NCI-H146 (cell line): Measurements from ENCODE around the gene CORIN.

Source experiments
- DNase-seq: peaks from one replicate; lab custom pipeline; 2025; lab: John Stamatoyannopoulos, UW

CORIN gene

GRCh38 chr4:47642191-47642830 is 195.6 kb downstream of the CORIN start:
- DNase-seq: no peak

DNA sequence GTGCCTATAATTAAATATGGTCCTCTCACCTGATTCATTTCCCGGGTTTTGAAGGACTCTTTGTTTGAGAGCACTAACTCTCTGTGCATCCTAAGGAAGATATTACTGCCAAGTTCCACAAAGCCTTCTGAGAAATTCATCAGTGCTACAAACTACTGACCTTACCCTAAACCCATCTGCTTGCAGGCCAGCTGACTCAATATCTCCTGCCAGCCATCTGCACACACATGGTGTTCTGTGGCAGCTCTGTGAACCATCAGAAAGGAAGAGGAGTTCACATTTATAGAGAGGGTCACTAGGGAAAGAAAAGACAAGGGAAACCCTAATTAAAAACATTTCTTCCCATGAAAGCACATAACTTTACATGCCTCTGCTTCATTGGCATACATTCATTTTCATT is 196.1 kb downstream of the CORIN start:
- no peak for DNase-seq

GRCh38 chr4:47640911-47641310 is 197.0 kb downstream of the CORIN start:
- DNase-seq: no peak

GRCh38 chr4:47639531-47639930 is 198.3 kb downstream of the CORIN start:
- DNase-seq: no peak

GRCh38 chr4:47631161-47631560 is 206.7 kb downstream of the CORIN start:
- DNase-seq: peak; percentile 23

DNA sequence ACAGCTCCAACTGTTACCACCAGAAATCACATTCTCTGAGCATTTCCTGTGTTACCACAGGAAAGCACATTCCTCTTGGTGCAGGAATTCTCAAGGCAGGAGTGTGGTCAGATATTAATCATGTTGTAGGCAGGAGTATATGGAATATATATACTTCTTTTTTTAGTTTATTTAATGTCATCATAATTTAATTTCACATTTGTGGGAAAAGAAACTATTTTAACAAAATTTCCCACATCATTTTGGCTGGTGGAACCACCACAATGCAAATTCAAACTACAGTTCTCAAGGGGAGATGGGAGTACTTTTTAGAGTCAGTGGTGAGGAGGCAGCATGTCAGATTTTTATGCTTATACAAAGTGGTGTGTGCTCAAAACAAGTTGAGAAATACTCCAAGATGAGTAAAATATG is 213.8 kb downstream of the CORIN start:
- no peak for DNase-seq

DNA sequence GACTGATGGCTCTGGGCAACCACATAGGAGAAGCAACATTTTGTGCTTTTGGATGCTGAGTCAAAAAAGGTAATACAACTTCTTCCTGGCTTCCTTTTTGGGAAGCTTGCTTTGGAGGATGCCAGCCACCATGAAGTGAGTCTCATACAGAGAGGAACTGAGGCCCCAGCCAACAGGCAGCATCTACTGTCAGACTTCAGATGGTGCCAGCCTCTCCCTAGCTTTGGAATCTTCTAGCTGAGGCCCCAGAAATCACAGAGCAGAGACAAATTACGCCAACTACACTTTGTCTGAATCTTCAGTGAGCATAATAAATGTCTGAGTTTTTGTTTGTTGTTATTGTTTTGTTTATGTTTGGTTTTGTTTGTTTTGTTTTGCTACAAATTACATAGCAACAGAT is 216.7 kb downstream of the CORIN start:
- no peak for DNase-seq

DNA sequence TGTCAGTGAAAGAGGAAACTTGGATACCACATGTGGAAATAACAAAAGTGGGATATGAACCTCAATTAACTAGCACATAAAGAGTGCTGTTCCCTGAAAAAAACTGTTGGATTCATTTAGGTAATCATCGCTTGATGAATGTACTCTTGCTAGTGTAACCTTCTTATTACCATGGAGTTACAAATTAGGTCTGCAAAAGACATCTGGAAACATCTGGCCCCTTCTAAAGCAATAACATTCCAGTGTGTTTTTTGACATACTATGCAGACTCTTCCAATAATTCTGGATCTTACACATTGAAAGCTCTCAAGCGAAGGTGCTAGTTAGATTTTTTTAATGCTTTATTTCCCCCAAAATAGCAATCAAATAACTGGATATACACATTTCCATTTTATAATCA is 218.2 kb downstream of the CORIN start:
- no peak for DNase-seq

- DNase-seq: no peak
Measured at GRCh38 chr4:47617607-47618006, 220.3 kb downstream of the CORIN start.

GRCh38 chr4:47615385-47615784 is 222.5 kb downstream of the CORIN start:
- DNase-seq: no peak

DNA sequence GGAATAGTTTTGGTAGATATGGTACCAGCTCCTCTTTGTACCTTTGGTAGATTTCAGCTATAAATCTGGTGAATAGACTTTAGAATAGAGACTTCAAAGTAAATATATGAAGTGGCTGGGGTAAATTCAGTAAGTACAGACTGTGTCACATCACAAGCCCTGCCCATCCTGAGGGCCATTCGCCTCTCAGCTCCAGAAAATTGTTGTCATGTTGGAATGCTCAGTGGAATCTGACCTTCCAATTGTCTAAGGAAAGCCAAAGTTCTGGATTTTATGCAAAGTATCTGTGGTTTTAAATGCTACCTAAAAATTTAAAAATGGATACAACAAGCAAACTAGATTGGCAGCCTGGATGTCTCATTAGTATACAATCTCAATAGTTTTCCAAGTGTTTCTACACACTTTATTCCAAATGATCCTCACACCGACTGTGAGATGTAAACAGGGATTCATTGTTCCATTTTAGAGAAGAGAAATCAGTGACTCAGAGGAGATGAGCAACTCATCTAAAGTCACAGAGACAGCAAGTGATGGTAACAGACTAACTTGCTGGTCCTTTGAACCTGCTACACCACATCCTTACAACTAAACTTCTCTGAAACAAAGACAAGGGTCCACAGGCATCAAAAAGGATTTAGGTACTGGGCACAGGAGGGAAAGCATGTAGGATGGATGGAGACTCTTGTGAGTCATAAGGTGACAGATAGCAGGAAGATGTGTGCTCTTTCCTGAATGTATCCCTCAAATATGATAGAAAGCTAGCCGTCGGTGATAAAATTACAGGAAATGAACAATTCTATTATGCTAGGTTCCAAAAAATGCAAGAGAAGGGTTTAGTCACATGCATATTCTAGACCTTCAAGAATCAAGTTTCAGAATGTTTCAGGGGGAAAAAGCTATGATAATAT is 225.5 kb downstream of the CORIN start:
- no peak for DNase-seq

- DNase-seq: no peak
Measured at GRCh38 chr4:47606482-47606881, 231.4 kb downstream of the CORIN start.

GRCh38 chr4:47598896-47599295 is 239.0 kb downstream of the CORIN start:
- no peak for DNase-seq

GRCh38 chr4:47598320-47598719 is 239.5 kb downstream of the CORIN start:
- DNase-seq: no peak

DNA sequence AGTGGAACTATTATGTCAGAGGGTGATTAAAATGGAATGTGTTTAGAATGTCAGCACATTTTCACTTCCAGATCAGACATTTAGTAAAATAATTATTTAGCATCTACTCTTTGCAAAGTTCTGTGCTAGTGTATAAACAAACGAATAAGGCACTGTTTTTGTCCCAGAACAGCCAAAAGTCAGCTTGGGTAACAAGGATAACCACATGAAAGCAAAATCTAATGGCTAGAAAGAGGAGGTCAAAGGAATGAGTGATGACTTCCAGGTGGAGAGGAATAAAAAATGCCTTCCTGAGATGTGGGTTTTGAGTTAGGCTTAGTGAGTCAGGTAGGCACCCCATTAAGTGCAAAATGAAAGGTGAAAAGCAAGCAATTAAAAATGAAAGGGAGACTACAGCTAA is 240.2 kb downstream of the CORIN start:
- DNase-seq: no peak

- DNase-seq: no peak
Measured at GRCh38 chr4:47590325-47590724, 247.5 kb downstream of the CORIN start.

- DNase-seq: no peak
Measured at GRCh38 chr4:47579235-47579634, 258.6 kb downstream of the CORIN start.

DNA sequence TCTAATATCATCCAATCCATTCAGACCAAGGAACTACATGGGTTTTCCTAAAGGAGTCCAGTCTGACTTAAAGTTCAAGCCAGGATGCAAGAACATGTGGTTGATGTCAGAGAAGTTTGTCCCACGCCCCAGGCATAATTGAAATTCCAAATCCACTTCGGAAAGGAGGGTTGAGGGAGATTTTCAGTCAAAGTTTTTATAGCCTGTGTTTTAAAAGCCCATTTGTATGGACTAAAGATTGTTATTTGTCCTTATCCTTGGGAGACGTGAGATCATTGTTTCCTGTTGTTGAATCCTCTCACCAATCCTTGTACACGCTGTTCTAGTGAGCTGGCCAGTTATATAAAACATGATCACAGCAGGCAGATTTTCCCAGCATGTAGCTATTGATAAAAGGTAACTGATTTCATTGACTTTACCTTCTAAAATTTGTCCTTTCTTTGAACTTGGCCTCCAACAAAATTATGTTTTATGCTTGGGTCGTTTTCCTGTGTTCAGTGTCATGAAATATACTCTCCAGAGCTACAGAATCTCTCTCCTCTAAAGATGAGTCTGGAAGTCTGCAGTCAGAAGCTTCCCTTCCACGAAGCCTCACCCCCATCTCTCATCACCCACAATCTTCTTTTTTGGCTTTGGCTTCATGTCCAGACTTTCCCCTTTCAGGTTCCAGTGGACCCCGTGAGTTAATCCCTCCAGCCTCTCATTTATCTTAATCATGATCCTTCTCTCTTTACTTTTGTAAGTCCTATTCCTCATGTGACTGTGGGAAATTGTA is 259.9 kb downstream of the CORIN start:
- DNase-seq: no peak

GRCh38 chr4:47572981-47573380 is 264.9 kb downstream of the CORIN start:
- no peak for DNase-seq

GRCh38 chr4:47570816-47571215 is 267.1 kb downstream of the CORIN start:
- no peak for DNase-seq

DNA sequence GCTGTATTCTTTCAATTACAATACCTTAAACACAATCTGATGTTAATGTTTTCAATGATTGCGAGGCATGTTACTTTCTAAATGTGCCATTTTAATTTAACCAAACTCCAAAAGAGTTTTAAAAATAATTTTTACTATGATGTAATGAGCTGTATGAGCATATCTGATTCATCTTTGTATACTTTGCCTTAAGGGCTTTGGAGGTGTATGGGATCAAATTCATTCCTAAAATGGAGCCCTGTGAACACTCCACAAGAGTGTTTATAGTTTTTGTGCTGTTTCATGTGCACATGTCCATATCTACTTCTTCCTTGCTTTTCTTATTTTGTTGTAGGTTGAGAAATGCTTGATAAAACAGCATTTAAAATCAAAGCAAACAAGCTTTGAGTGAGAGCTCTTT is 270.4 kb downstream of the CORIN start:
- no peak for DNase-seq

- no peak for DNase-seq
Measured at GRCh38 chr4:47566969-47567368, 270.9 kb downstream of the CORIN start.

GRCh38 chr4:47566566-47566965 is 271.3 kb downstream of the CORIN start:
- DNase-seq: no peak
